ENCODE measurements around the gene SPDYE2. TPM values are rescaled to one million over a fixed set of nuclear protein-coding genes. Genes with fewer than 3 reads are reported as not detected.
A peak's percentile ranks its signal among the peaks of the same experiment; 100 is the strongest.
"Not testable (repeated sequence)": the region's sequence is repeated elsewhere in the genome, so short reads cannot be mapped to it uniquely, and the experiment has no call there.

Gene SPDYE2
- total RNA-seq, 1 donor from 2014 or later = 0.19 TPM

DNA sequence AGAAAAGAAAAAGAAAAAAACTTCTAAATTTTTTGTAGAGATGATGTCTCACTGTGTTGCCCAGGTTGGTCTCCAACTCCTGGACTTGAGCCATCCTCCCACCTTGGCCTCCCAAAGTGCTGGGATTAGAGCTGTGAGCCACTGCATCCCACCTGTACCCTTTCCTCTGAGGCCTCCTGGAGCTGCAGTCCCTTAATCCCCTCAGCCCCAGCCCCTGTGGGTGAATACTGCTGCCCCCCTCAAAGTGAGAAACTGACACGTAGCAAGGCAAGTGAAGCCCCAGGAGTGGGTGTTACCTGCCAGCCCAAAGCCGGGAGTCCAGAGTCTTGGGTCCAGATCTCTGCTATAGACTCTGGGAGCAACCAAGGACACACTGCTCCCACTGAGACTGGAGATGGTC, 26.2 kb upstream of the SPDYE2 start:
- DNase-seq = peak; percentile 54
- H3K27me3 Mint-ChIP-seq; intact Hi-C loops (cut with micrococcal nuclease); H3K27ac Mint-ChIP-seq; H3K4me1 Mint-ChIP-seq; H3K36me3 Mint-ChIP-seq (ENCODE audit: low read depth); H3K4me3 Mint-ChIP-seq; H3K9me3 Mint-ChIP-seq: not testable (repeated sequence)

DNA sequence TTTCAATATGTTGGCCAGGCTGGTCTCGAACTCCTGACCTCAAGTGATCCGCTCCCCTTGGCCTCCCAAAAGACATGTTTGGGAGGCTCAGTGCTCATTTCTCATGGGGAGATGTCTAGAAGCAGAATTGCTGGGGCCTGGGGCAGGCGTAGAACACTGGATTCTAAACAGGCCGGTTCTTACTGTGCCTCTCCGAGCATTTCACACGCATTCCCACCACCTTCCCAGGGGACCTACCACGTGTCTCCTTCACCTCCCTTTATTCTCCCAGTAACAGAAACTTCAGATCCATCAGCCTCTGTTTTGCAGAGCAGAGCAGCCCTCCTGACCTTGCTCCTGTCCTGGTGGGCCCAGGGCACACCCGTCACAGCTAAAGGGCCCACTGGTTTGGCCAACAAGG, 23.8 kb upstream of the SPDYE2 start:
- H3K36me3 Mint-ChIP-seq (ENCODE audit: low read depth); H3K4me3 Mint-ChIP-seq; H3K9me3 Mint-ChIP-seq; H3K27me3 Mint-ChIP-seq; intact Hi-C loops (cut with micrococcal nuclease); H3K4me1 Mint-ChIP-seq; H3K27ac Mint-ChIP-seq: not testable (repeated sequence)
- peak; percentile 33 for DNase-seq

DNA sequence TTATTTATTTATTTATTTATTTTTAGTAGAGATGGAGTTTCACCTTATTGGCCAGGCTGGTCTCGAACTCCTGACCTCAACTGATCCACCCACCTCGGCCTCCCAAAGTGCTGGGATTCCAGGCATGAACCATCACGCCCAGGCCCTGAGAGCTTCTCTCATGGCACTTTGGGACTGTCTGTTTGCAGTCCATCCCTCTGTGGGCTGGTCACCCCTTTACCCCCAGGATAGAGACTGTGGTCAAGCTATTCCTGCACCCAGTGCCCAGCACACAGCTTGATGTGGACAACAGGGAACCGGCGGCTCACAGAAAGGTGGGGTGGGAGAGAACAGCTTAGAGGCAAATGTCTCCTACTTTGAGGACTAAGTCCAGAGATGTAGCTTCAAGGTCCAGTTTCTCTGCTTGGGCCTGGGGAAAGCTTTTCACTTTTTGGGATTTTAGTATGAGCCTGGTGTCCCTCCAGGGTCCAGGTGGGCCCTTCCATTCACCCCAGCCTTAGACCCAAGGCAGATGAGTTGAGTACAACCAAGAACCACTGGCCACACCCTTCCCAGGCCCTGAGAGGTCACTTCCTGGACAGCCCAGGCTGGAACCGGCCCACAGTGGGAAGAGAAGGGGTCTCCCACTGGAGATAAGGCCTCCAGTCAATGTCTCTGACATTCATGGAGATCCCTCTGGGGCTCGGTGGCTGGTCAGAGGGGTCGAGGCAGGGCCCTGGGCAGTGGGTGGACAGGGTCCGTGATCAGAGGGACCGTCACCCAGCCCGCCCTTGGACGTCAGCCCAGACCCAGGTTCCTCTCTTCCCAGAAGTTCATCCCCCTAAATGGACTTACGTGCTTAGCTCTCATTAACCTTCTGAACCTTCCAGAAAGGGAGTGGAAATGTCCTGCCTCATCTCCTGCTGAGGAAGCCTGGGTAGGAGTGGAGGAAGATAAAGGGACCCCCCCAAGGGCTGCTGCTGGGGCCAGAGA, 22.9 kb upstream of the SPDYE2 start:
- intact Hi-C loops (cut with micrococcal nuclease); H3K27ac Mint-ChIP-seq; H3K9me3 Mint-ChIP-seq; H3K27me3 Mint-ChIP-seq; H3K36me3 Mint-ChIP-seq (ENCODE audit: low read depth); H3K4me1 Mint-ChIP-seq; H3K4me3 Mint-ChIP-seq: not testable (repeated sequence)
- DNase-seq = peak; percentile 53

DNA sequence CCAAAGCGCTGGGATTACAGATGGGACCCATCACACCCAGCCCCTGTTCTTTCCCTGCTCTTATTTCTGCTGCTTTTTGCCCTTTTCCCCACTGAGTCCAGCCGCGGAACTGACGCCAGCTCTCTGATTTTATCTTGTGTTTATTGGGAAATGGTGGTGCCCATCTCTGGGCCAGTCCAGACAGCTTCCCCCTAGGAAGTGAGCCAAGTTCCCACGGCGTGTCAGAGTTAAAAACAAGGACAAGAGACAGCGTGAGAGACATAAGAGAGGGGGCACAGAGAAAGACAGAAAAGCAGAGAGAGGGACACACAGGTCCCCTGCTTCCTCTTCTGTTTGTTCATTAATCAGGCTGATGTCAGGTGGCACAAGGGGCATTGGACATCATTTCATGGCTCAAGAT, 19.4 kb upstream of the SPDYE2 start:
- intact Hi-C loops (cut with micrococcal nuclease); H3K4me3 Mint-ChIP-seq; H3K27ac Mint-ChIP-seq; H3K4me1 Mint-ChIP-seq; H3K9me3 Mint-ChIP-seq; H3K27me3 Mint-ChIP-seq; H3K36me3 Mint-ChIP-seq (ENCODE audit: low read depth): not testable (repeated sequence)
- DNase-seq = peak; percentile 36

DNA sequence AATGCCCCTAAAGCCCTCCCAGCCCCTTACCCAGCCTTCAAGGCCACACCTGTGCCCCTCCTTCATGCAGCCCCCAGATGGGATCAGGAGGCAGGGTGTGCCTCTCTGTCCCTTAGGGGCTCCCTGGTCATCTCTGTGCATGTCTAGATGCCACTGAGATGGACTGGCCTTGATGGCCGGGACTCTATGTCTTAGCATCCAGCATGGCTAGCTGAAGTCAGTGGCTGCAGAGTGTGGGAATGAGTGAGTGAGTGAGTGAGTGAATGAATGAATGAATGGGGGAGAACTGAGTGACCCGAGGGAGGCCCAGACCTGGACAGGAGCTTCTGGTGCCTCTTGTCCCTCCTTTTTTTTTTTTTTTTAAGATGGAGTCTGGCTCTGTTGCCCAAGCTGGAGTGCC, 18.9 kb upstream of the SPDYE2 start:
- H3K4me3 Mint-ChIP-seq; intact Hi-C loops (cut with micrococcal nuclease); H3K27ac Mint-ChIP-seq; H3K9me3 Mint-ChIP-seq; H3K27me3 Mint-ChIP-seq; H3K4me1 Mint-ChIP-seq; H3K36me3 Mint-ChIP-seq (ENCODE audit: low read depth): not testable (repeated sequence)
- peak; percentile 47 for DNase-seq

DNA sequence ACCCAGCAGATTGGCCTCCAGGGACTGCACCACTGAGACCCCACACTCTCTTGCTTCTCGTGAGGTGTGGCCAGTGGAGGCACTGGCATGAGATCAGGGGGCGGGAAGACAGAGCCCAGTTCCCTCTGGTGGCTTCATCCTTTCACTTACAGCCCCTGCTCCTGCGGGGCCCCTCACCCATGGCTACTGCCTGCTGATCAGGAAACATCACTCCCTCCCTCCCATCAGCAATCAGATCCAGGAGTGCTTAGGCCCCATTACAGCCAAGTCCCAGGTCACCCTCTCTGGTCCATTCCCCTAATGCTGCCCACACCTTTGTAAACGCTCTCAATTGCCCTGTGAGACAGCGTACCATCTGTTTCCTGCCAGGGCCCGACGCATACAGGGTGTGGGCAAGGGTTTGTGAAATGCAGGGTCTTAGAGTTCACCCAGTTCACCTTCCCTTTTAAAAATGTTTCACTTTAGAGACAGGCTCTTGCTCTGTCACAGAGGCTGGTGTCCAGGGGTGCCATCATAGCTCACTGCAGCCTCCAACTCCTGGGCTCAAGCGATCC, 15.9 kb upstream of the SPDYE2 start:
- H3K9me3 Mint-ChIP-seq; H3K4me1 Mint-ChIP-seq; H3K4me3 Mint-ChIP-seq; H3K27ac Mint-ChIP-seq; intact Hi-C loops (cut with micrococcal nuclease); H3K36me3 Mint-ChIP-seq (ENCODE audit: low read depth); H3K27me3 Mint-ChIP-seq: not testable (repeated sequence)
- DNase-seq = peak; percentile 51

DNA sequence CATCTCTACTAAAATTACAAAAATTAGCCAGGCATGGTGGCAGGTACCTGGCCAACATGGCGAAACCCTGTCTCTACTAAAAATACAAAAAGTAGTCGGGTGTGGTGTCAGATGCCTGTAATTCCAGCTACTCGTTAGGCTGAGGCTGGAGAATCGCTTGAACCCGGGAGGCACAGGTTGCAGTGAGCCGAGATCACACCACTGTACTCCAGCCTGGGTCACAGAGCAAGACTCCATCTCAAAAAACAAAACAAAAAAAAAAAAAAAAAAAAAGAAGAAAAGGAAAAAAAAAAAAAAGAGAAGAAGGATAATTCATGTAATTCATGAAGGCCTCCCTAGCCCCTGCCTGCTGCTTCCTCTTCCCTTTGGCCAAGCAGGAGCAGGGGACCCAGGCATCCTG, 10.4 kb upstream of the SPDYE2 start:
- H3K4me1 Mint-ChIP-seq; H3K9me3 Mint-ChIP-seq; H3K27ac Mint-ChIP-seq; intact Hi-C loops (cut with micrococcal nuclease); H3K4me3 Mint-ChIP-seq; H3K36me3 Mint-ChIP-seq (ENCODE audit: low read depth); H3K27me3 Mint-ChIP-seq: not testable (repeated sequence)
- DNase-seq = peak; percentile 29

DNA sequence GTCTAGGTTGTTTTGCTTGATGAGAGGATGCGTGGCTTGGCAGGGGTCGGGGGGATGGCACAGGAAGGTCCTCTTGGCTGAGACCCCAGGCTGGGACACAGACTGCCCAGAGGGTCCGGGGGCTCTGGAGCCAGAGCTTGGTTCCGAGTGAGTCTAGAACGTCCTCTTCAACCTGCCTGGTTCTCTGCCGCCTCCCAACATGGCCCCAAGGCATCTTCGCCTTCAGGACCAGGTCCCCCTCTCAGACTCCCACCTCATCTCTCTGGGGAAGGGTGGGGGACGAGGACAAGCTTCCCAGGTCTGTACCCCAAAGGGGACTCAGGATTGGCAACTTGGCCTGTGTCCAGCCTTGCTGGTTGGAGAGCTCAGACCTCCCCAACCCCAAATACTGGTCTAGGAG, 8.9 kb upstream of the SPDYE2 start:
- H3K4me3 Mint-ChIP-seq; H3K9me3 Mint-ChIP-seq; H3K36me3 Mint-ChIP-seq (ENCODE audit: low read depth); H3K27me3 Mint-ChIP-seq; H3K27ac Mint-ChIP-seq; H3K4me1 Mint-ChIP-seq; intact Hi-C loops (cut with micrococcal nuclease): not testable (repeated sequence)
- DNase-seq = peak; percentile 34

DNA sequence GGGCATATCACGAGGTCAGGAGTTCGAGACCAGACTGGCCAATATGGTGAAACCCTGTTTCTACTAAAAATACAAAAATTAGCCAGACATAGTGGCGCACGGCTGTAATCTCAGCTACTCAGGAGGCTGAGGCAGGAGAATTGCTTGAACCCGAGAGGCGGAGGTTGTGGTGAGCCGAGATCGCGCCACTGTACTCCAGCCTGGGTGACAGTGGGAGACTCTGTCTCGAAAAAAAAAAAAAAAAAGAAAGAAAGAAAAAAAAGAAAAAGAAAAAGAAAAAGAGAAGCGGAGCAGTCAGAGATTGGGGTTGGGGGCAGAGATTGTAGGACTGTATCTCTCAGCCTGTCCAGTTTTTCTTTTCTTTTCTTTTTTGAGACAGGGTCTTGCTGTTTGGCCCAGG, 8.3 kb upstream of the SPDYE2 start:
- H3K27me3 Mint-ChIP-seq; H3K9me3 Mint-ChIP-seq; H3K4me3 Mint-ChIP-seq; H3K4me1 Mint-ChIP-seq; intact Hi-C loops (cut with micrococcal nuclease); H3K36me3 Mint-ChIP-seq (ENCODE audit: low read depth); H3K27ac Mint-ChIP-seq: not testable (repeated sequence)
- DNase-seq = peak; percentile 43

DNA sequence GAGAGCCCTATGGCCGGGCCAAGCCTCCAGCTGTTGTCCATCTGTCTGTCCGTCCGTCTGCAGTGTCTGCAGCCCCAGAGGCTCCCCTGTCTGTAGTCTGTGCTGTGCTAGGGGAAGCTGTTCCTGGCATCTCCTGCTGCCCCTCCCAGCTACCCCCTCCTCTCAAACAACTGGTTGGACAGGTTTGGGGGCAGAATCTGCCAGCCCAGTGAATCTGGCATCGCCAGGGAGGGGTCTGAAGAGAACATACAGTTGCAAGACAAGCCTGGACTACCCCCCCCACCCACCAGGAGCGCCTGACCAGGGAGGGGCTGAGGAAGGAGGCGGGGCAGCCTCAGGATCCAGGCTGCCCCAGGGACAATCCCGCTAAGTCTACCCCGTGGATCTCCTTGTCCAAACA, 7.4 kb upstream of the SPDYE2 start, which contains the start of gene UPK3BL2:
Gene UPK3BL2, minus strand, starts transcription at position 101 of the 400 bp plus-strand sequence. Its CDS starts 60 bp downstream, at position 41.
- H3K36me3 Mint-ChIP-seq (ENCODE audit: low read depth); H3K27ac Mint-ChIP-seq; H3K4me3 Mint-ChIP-seq; H3K9me3 Mint-ChIP-seq; H3K27me3 Mint-ChIP-seq; intact Hi-C loops (cut with micrococcal nuclease); H3K4me1 Mint-ChIP-seq; DNase-seq: not testable (repeated sequence)

DNA sequence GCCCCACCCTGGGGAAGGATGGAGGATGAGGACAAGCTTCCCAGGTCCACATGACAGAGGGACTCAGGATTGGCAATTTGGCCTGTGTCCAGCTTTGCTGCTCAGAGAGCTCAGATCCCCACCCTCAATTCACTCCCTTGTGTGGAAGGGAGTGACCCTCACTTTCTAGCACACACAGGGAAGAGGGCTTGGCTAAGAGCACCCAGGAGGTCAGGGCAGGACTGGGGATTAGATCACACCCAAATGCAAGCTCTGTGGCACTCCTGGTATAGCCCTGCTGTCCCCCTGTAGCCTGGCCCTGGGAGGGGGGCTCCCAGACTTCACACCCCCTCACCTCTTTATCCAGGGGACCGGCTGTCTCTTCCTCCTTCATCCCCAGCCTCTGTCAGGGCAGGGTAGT, 6.7 kb upstream of the SPDYE2 start:
- H3K27ac Mint-ChIP-seq; DNase-seq; H3K4me1 Mint-ChIP-seq; H3K36me3 Mint-ChIP-seq (ENCODE audit: low read depth); intact Hi-C loops (cut with micrococcal nuclease); H3K9me3 Mint-ChIP-seq; H3K27me3 Mint-ChIP-seq; H3K4me3 Mint-ChIP-seq: not testable (repeated sequence)

DNA sequence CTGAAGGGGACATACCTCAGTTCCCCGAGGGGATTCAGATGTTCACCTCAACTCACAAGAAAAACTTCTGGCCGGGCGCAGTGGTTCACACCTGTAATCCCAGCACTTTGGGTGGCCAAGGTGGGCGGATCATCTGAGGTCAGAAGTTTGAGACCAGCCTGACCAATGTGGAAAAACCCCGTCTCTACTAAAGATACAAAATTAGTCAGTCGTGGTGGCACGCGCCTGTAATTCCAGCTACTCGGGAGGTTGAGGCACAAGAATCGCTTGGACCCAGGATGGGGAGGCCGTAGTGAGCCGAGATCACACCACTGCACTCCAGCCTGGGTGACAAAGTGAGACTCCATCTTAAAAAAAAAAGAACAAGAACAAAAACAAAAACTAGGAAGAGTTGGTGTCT, 5.7 kb upstream of the SPDYE2 start:
- H3K27ac Mint-ChIP-seq; H3K4me1 Mint-ChIP-seq; H3K4me3 Mint-ChIP-seq; H3K36me3 Mint-ChIP-seq (ENCODE audit: low read depth); H3K27me3 Mint-ChIP-seq; intact Hi-C loops (cut with micrococcal nuclease); H3K9me3 Mint-ChIP-seq: not testable (repeated sequence)
- DNase-seq = peak; percentile 3

DNA sequence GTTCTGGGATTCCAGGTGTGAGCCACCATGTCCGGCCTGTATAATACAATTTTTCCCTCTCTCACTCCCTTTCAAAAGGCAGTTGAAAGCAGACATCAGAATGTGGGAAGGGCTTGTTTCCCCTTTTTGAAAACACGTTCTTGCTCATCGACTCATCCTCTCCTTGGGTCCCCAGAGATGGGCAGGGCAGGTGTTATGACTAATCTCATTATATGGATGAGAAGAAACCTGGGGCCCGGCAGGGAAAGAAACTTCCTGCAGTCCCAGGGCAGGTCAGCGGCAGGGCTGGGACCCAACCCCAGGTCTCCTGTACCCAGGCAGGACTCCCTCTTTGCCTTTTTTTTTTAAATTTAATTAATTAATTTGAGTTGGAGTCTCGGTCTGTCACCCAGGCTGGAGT, 4.7 kb upstream of the SPDYE2 start:
- H3K9me3 Mint-ChIP-seq; H3K36me3 Mint-ChIP-seq (ENCODE audit: low read depth); H3K27me3 Mint-ChIP-seq; H3K4me1 Mint-ChIP-seq; H3K4me3 Mint-ChIP-seq; H3K27ac Mint-ChIP-seq; intact Hi-C loops (cut with micrococcal nuclease): not testable (repeated sequence)
- DNase-seq = peak; percentile 7

DNA sequence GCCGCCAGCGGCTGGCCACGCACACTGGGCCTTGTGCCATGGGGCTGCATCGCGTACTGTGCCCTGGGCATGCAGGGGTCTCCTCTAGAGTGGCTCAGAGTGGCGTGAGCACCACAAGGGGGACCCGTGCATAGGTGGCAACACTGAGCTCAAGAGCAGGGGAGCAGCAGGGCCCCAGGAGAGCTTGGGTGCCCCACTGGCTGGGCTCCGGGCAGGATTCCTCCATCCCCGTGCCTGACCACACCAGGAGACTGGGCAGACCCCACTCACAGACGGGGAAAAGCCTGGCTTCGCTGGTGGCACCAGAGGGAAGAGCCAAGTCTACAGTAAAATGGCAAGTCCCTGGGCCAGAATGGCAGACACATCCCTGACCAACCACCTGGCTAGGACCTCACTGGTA, 17.6 kb downstream of the SPDYE2 start:
- H3K36me3 Mint-ChIP-seq (ENCODE audit: low read depth); H3K9me3 Mint-ChIP-seq; H3K27me3 Mint-ChIP-seq; H3K4me3 Mint-ChIP-seq; H3K4me1 Mint-ChIP-seq; H3K27ac Mint-ChIP-seq; intact Hi-C loops (cut with micrococcal nuclease): not testable (repeated sequence)
- DNase-seq = peak; percentile 50
